Measurements from ENCODE around the gene DDX56. TPM values are rescaled to one million over a fixed set of nuclear protein-coding genes. Genes with fewer than 3 reads are reported as not detected.

The DDX56 gene
- total and polyA plus RNA-seq, 2 of the 13 experiments (the other 11 are each of a cell fraction or from before 2014, with no cell fraction given): 82.6 to 120 TPM

GRCh38 chr7:44606341-44607140 lies 32.8 kb upstream of the DDX56 start, which contains the start of gene OGDH (continued):
- TF ChIP-seq GMEB1 (CRISPR knock-in tag; IDR thresholded peaks at IDR 0.05; ENCODE audit: borderline replicate concordance): peak; percentile 98
- TF ChIP-seq EP300 (IDR thresholded peaks at IDR 0.05; ENCODE audit: low read depth in 2 of 2, low read length in 2 of 2): 0 out of 4 replicates have a peak, but pooled peaks of 1 of the 2 experiments have one; percentile 19
- no peak for TF ChIP-seq EP300 (CRISPR knock-in tag; IDR thresholded peaks at IDR 0.05; ENCODE audit: borderline replicate concordance)
- no peak for TF ChIP-seq RELA (CRISPR knock-in tag; IDR thresholded peaks at IDR 0.05)
- peak; percentile 50 for TF ChIP-seq PAXIP1 (CRISPR knock-in tag; conservative IDR thresholded peaks at IDR 0.05)
- no peak for TF ChIP-seq ZKSCAN1 (IDR thresholded peaks at IDR 0.05; ENCODE audit: low read length)
- TF ChIP-seq ZBTB7A (CRISPR knock-in tag; IDR thresholded peaks at IDR 0.05): no peak
- TF ChIP-seq GZF1 (CRISPR knock-in tag; IDR thresholded peaks at IDR 0.05): no peak
- TF ChIP-seq, protein P1, sequence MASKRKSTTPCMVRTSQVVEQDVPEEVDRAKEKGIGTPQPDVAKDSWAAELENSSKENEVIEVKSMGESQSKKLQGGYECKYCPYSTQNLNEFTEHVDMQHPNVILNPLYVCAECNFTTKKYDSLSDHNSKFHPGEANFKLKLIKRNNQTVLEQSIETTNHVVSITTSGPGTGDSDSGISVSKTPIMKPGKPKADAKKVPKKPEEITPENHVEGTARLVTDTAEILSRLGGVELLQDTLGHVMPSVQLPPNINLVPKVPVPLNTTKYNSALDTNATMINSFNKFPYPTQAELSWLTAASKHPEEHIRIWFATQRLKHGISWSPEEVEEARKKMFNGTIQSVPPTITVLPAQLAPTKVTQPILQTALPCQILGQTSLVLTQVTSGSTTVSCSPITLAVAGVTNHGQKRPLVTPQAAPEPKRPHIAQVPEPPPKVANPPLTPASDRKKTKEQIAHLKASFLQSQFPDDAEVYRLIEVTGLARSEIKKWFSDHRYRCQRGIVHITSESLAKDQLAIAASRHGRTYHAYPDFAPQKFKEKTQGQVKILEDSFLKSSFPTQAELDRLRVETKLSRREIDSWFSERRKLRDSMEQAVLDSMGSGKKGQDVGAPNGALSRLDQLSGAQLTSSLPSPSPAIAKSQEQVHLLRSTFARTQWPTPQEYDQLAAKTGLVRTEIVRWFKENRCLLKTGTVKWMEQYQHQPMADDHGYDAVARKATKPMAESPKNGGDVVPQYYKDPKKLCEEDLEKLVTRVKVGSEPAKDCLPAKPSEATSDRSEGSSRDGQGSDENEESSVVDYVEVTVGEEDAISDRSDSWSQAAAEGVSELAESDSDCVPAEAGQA (IDR thresholded peaks at IDR 0.05; ENCODE audit: low read depth): peak; percentile 98
- TF ChIP-seq, protein P1 (CRISPR knock-in tag; IDR thresholded peaks at IDR 0.05; ENCODE audit: borderline replicate concordance): no peak
- TF ChIP-seq PTBP1 (IDR thresholded peaks at IDR 0.05; ENCODE audit: low read depth, low read length, poor library complexity, severe bottlenecking): no peak
- TF ChIP-seq CENPX (CRISPR knock-in tag; IDR thresholded peaks at IDR 0.05): no peak
- no peak; the same call in 1 of the 2 replicates for TF ChIP-seq ELF4 (CRISPR knock-in tag; IDR thresholded peaks at IDR 0.05; ENCODE audit: borderline replicate concordance)
- TF ChIP-seq SPEN (CRISPR knock-in tag; IDR thresholded peaks at IDR 0.05; ENCODE audit: low read depth): peak; percentile 66
- TF ChIP-seq, protein P2, sequence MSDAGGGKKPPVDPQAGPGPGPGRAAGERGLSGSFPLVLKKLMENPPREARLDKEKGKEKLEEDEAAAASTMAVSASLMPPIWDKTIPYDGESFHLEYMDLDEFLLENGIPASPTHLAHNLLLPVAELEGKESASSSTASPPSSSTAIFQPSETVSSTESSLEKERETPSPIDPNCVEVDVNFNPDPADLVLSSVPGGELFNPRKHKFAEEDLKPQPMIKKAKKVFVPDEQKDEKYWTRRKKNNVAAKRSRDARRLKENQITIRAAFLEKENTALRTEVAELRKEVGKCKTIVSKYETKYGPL (CRISPR knock-in tag; IDR thresholded peaks at IDR 0.05): no peak; the same call in 1 of the 2 replicates
- no peak for TF ChIP-seq DNMT3B (CRISPR knock-in tag; conservative IDR thresholded peaks at IDR 0.05)
- no peak for TF ChIP-seq JUN (CRISPR knock-in tag; IDR thresholded peaks at IDR 0.05)

All from HepG2 (cell line).